HCT116 (cell line): ENCODE results near the gene RNF126. TPM values are rescaled to one million over a fixed set of nuclear protein-coding genes. Genes with fewer than 3 reads are reported as not detected.
A peak's percentile ranks its signal among the peaks of the same experiment; 100 is the strongest.

Experiments used
- ATAC-seq: fragments of 200-7000 bp; cut with Tn5 transposase; 2 replicates; pipeline ENCODE4 v1.9.1; 2020; ENCODE audit warnings: mild to moderate bottlenecking, moderate library complexity
- BruUV-seq: library from RNA; stranded (reverse); fragments of 400-500 nt; replicated peaks from 2 replicates; lab custom pipeline; 2021; lab: Mats Ljungman, UMichigan
- CTCF ChIA-PET: fragments of 300-600 bp; sonication (Branson Sonifier 250); formaldehyde crosslinking; loops from one replicate; lab custom pipeline; 2021; ENCODE audit warnings: antibody characterized with exemption; lab: Charles Lee
- POLR2A ChIA-PET: fragments of 300-600, 350-600 bp; sonication (Branson Sonifier 250); formaldehyde crosslinking; loops from one replicate; lab custom pipeline; 2021; ENCODE audit warnings: antibody characterized with exemption; lab: Charles Lee
- RAD21 ChIA-PET, 2 experiments: fragments of 300-600 bp; sonication (Branson Sonifier 250); formaldehyde crosslinking; loops; one replicate each; lab custom pipeline; 2023; ENCODE audit warnings: low total read pairs in 2 of 2; ENCODE audit not compliant: uncharacterized antibody in 2 of 2, unreplicated experiment in 2 of 2, low non-redundant PET in 1 of 2; lab: Charles Lee
- DNase-seq: peaks from one replicate; pipeline ENCODE4 v3.0.0-alpha.2; 2010; ENCODE audit warnings: low read depth, low spot score
- H2AFZ ChIP-seq: fragments of 200-600 bp; shearing (Covaris generic), sonication (generic); 2 replicates; pipeline ENCODE4 v1.6.1; 2017; ENCODE audit warnings: low read depth, mixed run types, mixed read lengths, antibody characterized with exemption, low read length; ENCODE audit not compliant: poor library complexity, severe bottlenecking
- H3K27ac ChIP-seq: 2 replicates; pipeline ENCODE4 v1.5.1; 2012; ENCODE audit warnings: low read depth, low read length
- H3K27me3 ChIP-seq: fragments of 200-600 bp; sonication (generic); 2 replicates; pipeline ENCODE4 v1.6.1; 2016; ENCODE audit warnings: mixed run types, low read length, mixed read lengths; ENCODE audit not compliant: insufficient read depth
- H3K36me3 ChIP-seq, 2 experiments: fragments of 200-500 bp in 1 of 2; fragments of 200-600 bp in 1 of 2; sonication (Bioruptor generic) in 1 of 2; sonication (generic) in 1 of 2; 2 replicates each; pipeline versions ENCODE4 v1.5.1 to v1.6.1; 2014 to 2016; ENCODE audit warnings: low read length in 2 of 2, inconsistent platforms in 1 of 2, mixed read lengths in 1 of 2, mixed run types in 1 of 2; ENCODE audit not compliant: insufficient read depth in 2 of 2, control insufficient read depth in 1 of 2
- H3K4me1 ChIP-seq, 2 experiments: fragments of 200-600 bp in 1 of 2; sonication (generic) in 1 of 2; 2 replicates each; pipeline versions ENCODE4 v1.5.1 to v1.6.1; 2012 to 2017; ENCODE audit warnings: low read length in 2 of 2, inconsistent platforms in 1 of 2, mild to moderate bottlenecking in 1 of 2, mixed read lengths in 1 of 2, mixed run types in 1 of 2, moderate library complexity in 1 of 2; ENCODE audit not compliant: insufficient read depth in 2 of 2, control insufficient read depth in 1 of 2
- H3K4me2 ChIP-seq: fragments of 200-600 bp; sonication (generic); 2 replicates; pipeline ENCODE4 v1.6.1; 2017; ENCODE audit warnings: mixed run types, low read length, mixed read lengths
- H3K4me3 ChIP-seq, 2 experiments: fragments of 200-600 bp in 1 of 2; sonication (generic) in 1 of 2; replicated peaks in 1 of 2; 2 replicates each; pipeline ENCODE4 v1.5.1; 2011 to 2016; ENCODE audit warnings: low read length in 2 of 2, control low read depth in 1 of 2, low read depth in 1 of 2, mild to moderate bottlenecking in 1 of 2, mixed read lengths in 1 of 2, mixed run types in 1 of 2
- H3K79me2 ChIP-seq: fragments of 200-600 bp; sonication (generic); 2 replicates; pipeline ENCODE4 v1.6.1; 2017; ENCODE audit warnings: mild to moderate bottlenecking, mixed run types, low read length, moderate library complexity, mixed read lengths; ENCODE audit not compliant: insufficient read depth
- H3K9ac ChIP-seq: fragments of 200-600 bp; sonication (generic); 2 replicates; pipeline ENCODE4 v1.6.1; 2016; ENCODE audit warnings: low read length, mixed read lengths
- H3K9me2 ChIP-seq: fragments of 200-600 bp; sonication (generic), shearing (Covaris generic); 2 replicates; pipeline ENCODE4 v1.6.1; 2017; ENCODE audit warnings: mixed run types, mild to moderate bottlenecking, moderate library complexity; ENCODE audit not compliant: insufficient read depth
- H3K9me3 ChIP-seq, 2 experiments: fragments of 200-500 bp in 1 of 2; fragments of 200-600 bp in 1 of 2; sonication (Bioruptor generic) in 1 of 2; sonication (generic) in 1 of 2; 2 replicates each; pipeline ENCODE4 v1.6.1; 2014 to 2017; ENCODE audit warnings: low read length in 2 of 2, mixed read lengths in 2 of 2, inconsistent platforms in 1 of 2, low read depth in 1 of 2, mild to moderate bottlenecking in 1 of 2, mixed run types in 1 of 2, moderate library complexity in 1 of 2; ENCODE audit not compliant: control insufficient read depth in 1 of 2, insufficient read depth in 1 of 2
- H4K20me1 ChIP-seq: fragments of 200-600 bp; sonication (generic), shearing (Covaris generic); 2 replicates; pipeline ENCODE4 v1.6.1; 2017; ENCODE audit warnings: mixed run types, mild to moderate bottlenecking, moderate library complexity; ENCODE audit not compliant: insufficient read depth
- CEBPB ChIP-seq: IDR thresholded peaks from 2 replicates; pipeline ENCODE4 v1.6.1; 2012; ENCODE audit warnings: low read depth
- POLR2AphosphoS5 ChIP-seq: IDR thresholded peaks from 2 replicates; pipeline ENCODE4 v1.6.1; 2011; ENCODE audit warnings: mild to moderate bottlenecking, low read depth, low read length, moderate library complexity
- REST ChIP-seq: IDR thresholded peaks from 2 replicates; pipeline ENCODE4 v1.6.1; 2012; ENCODE audit warnings: low read depth
- SIN3A ChIP-seq: IDR thresholded peaks from 2 replicates; pipeline ENCODE4 v1.6.1; 2012; ENCODE audit warnings: low read depth
- TCF7L2 ChIP-seq: IDR thresholded peaks from 2 replicates; pipeline ENCODE4 v1.7.0; 2011; ENCODE audit warnings: borderline replicate concordance, inconsistent platforms; ENCODE audit not compliant: insufficient read depth, insufficient read length; ENCODE audit errors: extremely low read depth
- intact Hi-C: fragments of 100-400 bp; cut with micrococcal nuclease; formaldehyde crosslinking; loops from 2 replicates; pipeline ENCODE4 v1.10.0; 2022
- total RNA-seq: library from RNA; stranded (reverse); gene quantifications from one replicate; pipeline ENCODE4 v1.2.1, GENCODE V29; 2021; ENCODE audit not compliant: unreplicated experiment

Gene RNF126
- total RNA-seq, 1 experiment from 2014 or later = 93.8 TPM

DNA sequence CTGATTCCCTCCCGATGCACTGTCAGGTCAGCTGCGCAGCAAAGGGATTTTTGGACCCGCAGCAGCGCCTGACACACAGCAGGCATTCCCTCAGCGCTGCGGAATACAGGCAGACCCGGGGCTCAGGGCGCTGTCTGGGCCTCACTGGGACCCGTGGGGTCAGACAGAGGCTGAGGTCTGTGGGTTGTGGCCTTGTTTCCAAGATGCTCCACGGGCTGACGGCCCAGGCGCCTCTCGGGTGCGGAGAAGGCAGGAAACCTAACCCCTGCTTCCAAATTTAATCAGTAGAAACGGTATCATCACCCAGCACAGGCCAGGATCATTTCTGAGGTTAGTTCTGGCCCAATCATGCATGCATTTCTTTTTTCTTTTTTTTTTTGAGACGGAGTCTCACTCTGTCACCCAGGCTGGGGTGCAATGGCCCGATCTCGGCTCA, 686 bp upstream of the RNF126 start:
- Histone ChIP-seq H3K4me3 (peak overlapping the region; percentile 55 to 72), H3K9ac (peak overlapping the region; percentile 83), H3K4me1 (peaks cover 18 to 35% of the 10 kb centered on the region in 2 experiments), H2AFZ (no peak overlapping the region), H3K9me3 (no peaks in the 10 kb centered on the region), H3K27me3 (no peaks in the 10 kb centered on the region), H3K27ac (peak overlapping the region; percentile 99), H3K79me2 (peaks cover 42% of the 10 kb centered on the region), H3K9me2 (no peaks in the 10 kb centered on the region), H3K36me3 (peaks cover 0 to 7% of the 10 kb centered on the region in 2 experiments; a peak in 2 of 4 replicates), H4K20me1 (peaks cover 5% of the 10 kb centered on the region; the same call in 1 of the 2 replicates), H3K4me2 (peak overlapping the region; percentile 99)
- DNase-seq (no peak), ATAC-seq (no peak; the same call in 1 of the 2 replicates)
- intact Hi-C loops = loop anchor here (2.0 kb wide), 1 partner anchor 133 kb away; the partner anchor contains the start of gene PTBP1
- TF ChIP-seq CEBPB = no peak
- no peak for TF ChIP-seq SIN3A
- no peak for TF ChIP-seq POLR2AphosphoS5
- no peak for TF ChIP-seq REST
- no peak for TF ChIP-seq TCF7L2
- BruUV-seq = TSS peak; percentile 54
- ChIA-PET RAD21 (interaction anchor here (0.7 to 1.0 kb wide), 2 partner anchors 13 to 71 kb away, joined by 3 to 6 read pairs; no protein-coding TSS in a partner anchor), CTCF (interaction anchor here (0.6 to 1.6 kb wide), 7 partner anchors 14 to 157 kb away, joined by 3 to 19 read pairs (median 4); no protein-coding TSS in a partner anchor), POLR2A (interaction anchor here (1.0 to 1.2 kb wide), 4 partner anchors 12 to 252 kb away, joined by 3 to 5 read pairs (median 4); partner anchors contain the start of gene FSTL3)
